Activated T-cell treated with anti-CD3 and anti-CD28 coated beads, Interleukin-2, amount 50 U/mL, for 48 hours (primary cell): ENCODE results near the gene CACNB4.
"Not testable (repeated sequence)": the region's sequence is repeated elsewhere in the genome, so short reads cannot be mapped to it uniquely, and the experiment has no call there.

Source experiments
- DNase-seq, 2 experiments: peaks; one replicate each; pipeline ENCODE4 v3.0.0-alpha.2; 2020

CACNB4 gene

GRCh38 chr2:151899156-151899555 lies 199.7 kb downstream of the CACNB4 start:
- DNase-seq: no peak

GRCh38 chr2:151891566-151892194 lies 207.2 kb downstream of the CACNB4 start:
- no peak for DNase-seq

- no peak for DNase-seq
Observed at GRCh38 chr2:151887164-151887563, 211.7 kb downstream of the CACNB4 start.

- no peak for DNase-seq
Observed at GRCh38 chr2:151886241-151886640, 212.6 kb downstream of the CACNB4 start.

- no peak for DNase-seq
Observed at GRCh38 chr2:151882786-151883445, 215.9 kb downstream of the CACNB4 start.

- no peak for DNase-seq
Observed at GRCh38 chr2:151881342-151881741, 217.5 kb downstream of the CACNB4 start.

GRCh38 chr2:151880586-151880985 lies 218.3 kb downstream of the CACNB4 start:
- DNase-seq: no peak

GRCh38 chr2:151878655-151879563 lies 219.9 kb downstream of the CACNB4 start:
- DNase-seq: no peak

GRCh38 chr2:151878204-151878603 lies 220.6 kb downstream of the CACNB4 start:
- no peak for DNase-seq

- DNase-seq: not testable (repeated sequence)
Observed at GRCh38 chr2:151875631-151876030, 223.2 kb downstream of the CACNB4 start.

- DNase-seq: no peak
Observed at GRCh38 chr2:151872463-151872862, 226.4 kb downstream of the CACNB4 start.

GRCh38 chr2:151869291-151869690 lies 229.6 kb downstream of the CACNB4 start:
- DNase-seq: no peak

GRCh38 chr2:151862700-151863099 lies 236.1 kb downstream of the CACNB4 start:
- DNase-seq: no peak

- no peak for DNase-seq
Observed at GRCh38 chr2:151861174-151861573, 237.7 kb downstream of the CACNB4 start.

- no peak for DNase-seq
Observed at GRCh38 chr2:151860613-151861146, 238.2 kb downstream of the CACNB4 start.

GRCh38 chr2:151860210-151860609 lies 238.6 kb downstream of the CACNB4 start:
- no peak for DNase-seq

GRCh38 chr2:151857650-151858049 lies 241.2 kb downstream of the CACNB4 start:
- DNase-seq: no peak

GRCh38 chr2:151855111-151855510 lies 243.7 kb downstream of the CACNB4 start:
- no peak for DNase-seq

- DNase-seq: no peak
Observed at GRCh38 chr2:151853070-151853758, 245.6 kb downstream of the CACNB4 start.

- no peak for DNase-seq
Observed at GRCh38 chr2:151852260-151853069, 246.4 kb downstream of the CACNB4 start.

- no peak for DNase-seq
Observed at GRCh38 chr2:151851761-151852160, 247.1 kb downstream of the CACNB4 start.
